HepG2 (cell line): Measurements from ENCODE around the gene ENG. TPM values are rescaled to one million over a fixed set of nuclear protein-coding genes. Genes with fewer than 3 reads are reported as not detected.
A peak's percentile ranks its signal among the peaks of the same experiment; 100 is the strongest.

Source experiments
- FOXA3 ChIP-seq: IDR thresholded peaks from 2 replicates; pipeline ENCODE4 v1.6.1; 2016; ENCODE audit warnings: missing genetic modification reagents, missing compliant biosample characterization
- HMGXB4 ChIP-seq, 2 experiments: sonication (generic) in 1 of 2; formaldehyde crosslinking in 1 of 2; IDR thresholded peaks; 2 replicates each; pipeline versions ENCODE4 v1.4.0 to v1.6.1; 2018 to 2020; ENCODE audit warnings: missing genetic modification reagents in 2 of 2, borderline replicate concordance in 1 of 2, low read depth in 1 of 2, mild to moderate bottlenecking in 1 of 2, missing biosample characterization in 1 of 2
- HNF1B ChIP-seq: sonication (generic); formaldehyde crosslinking; IDR thresholded peaks from 2 replicates; pipeline ENCODE4 v1.5.1; 2020; ENCODE audit warnings: mild to moderate bottlenecking, moderate library complexity, missing genetic modification reagents
- HOXA9 ChIP-seq: sonication (generic); formaldehyde crosslinking; IDR thresholded peaks from 2 replicates; pipeline ENCODE4 v1.8.1; 2022; ENCODE audit warnings: missing genetic modification reagents, mild to moderate bottlenecking, moderate library complexity, borderline replicate concordance
- MBNL3 ChIP-seq: fragments of 250-450 bp; sonication (Bioruptor Pico); conservative IDR thresholded peaks from 2 replicates; pipeline ENCODE4 v1.8.0; 2022; ENCODE audit warnings: mild to moderate bottlenecking, inconsistent platforms
- MXD3 ChIP-seq: IDR thresholded peaks from 2 replicates; pipeline ENCODE4 v1.6.1; 2016; ENCODE audit warnings: mild to moderate bottlenecking, missing biosample characterization, missing genetic modification reagents
- MYPOP ChIP-seq: sonication (generic); formaldehyde crosslinking; IDR thresholded peaks from 2 replicates; pipeline ENCODE4 v1.8.1; 2023; ENCODE audit warnings: mild to moderate bottlenecking, moderate library complexity, missing genetic modification reagents
- PBX2 ChIP-seq: IDR thresholded peaks from 2 replicates; pipeline ENCODE4 v1.6.1; 2016; ENCODE audit warnings: control low read depth
- RBFOX2 ChIP-seq: fragments of 200-400 bp; formaldehyde crosslinking; IDR thresholded peaks from 2 replicates; pipeline ENCODE4 v1.6.1; 2017; ENCODE audit warnings: low read depth, mild to moderate bottlenecking, low read length
- SIX4 ChIP-seq: sonication (generic); formaldehyde crosslinking; IDR thresholded peaks from 2 replicates; pipeline ENCODE4 v1.4.0; 2020; ENCODE audit warnings: missing genetic modification reagents
- SP2 ChIP-seq: sonication (generic); formaldehyde crosslinking; IDR thresholded peaks from 2 replicates; pipeline ENCODE4 v1.5.1; 2020; ENCODE audit warnings: mild to moderate bottlenecking, missing genetic modification reagents
- YY1 ChIP-seq: IDR thresholded peaks from 2 replicates; pipeline ENCODE4 v1.6.1; 2011; ENCODE audit warnings: low read length, low read depth, moderate library complexity, mild to moderate bottlenecking; ENCODE audit not compliant: insufficient read depth, insufficient replicate concordance
- ZEB1 ChIP-seq: IDR thresholded peaks from 2 replicates; pipeline ENCODE4 v1.6.1; 2012; ENCODE audit warnings: mild to moderate bottlenecking, low read depth, inconsistent platforms; ENCODE audit not compliant: insufficient replicate concordance
- ZNF138 ChIP-seq: sonication (generic); formaldehyde crosslinking; IDR thresholded peaks from 2 replicates; pipeline ENCODE4 v1.5.0; 2020; ENCODE audit warnings: mild to moderate bottlenecking, low read depth, missing genetic modification reagents
- ZNF282 ChIP-seq: fragments of 450-650 bp; IDR thresholded peaks from 2 replicates; pipeline ENCODE4 v1.6.1; 2018; ENCODE audit not compliant: partially characterized antibody
- ZNF335 ChIP-seq: sonication (generic); formaldehyde crosslinking; IDR thresholded peaks from 2 replicates; pipeline ENCODE4 v1.4.0; 2020; ENCODE audit warnings: missing genetic modification reagents
- ZNF747 ChIP-seq: sonication (generic); formaldehyde crosslinking; IDR thresholded peaks from 2 replicates; pipeline ENCODE4 v1.8.1; 2023; ENCODE audit warnings: missing genetic modification reagents, mild to moderate bottlenecking, borderline replicate concordance
- polyA plus RNA-seq, 8 experiments: library from polyadenylated mRNA; depleted of rRNA in 3 of 8; stranded (reverse) in 7 of 8; unstranded in 1 of 8; fragments of >200 nt; fragmentation: Illumina TruSeq in 4 of 8; extraction: Trizol in 4 of 8; gene quantifications; 2 replicates each; pipeline versions ENCODE4 v1.2.1 to v1.2.3, GENCODE V29; 2011 to 2016; ENCODE audit warnings: low read depth in 4 of 8, missing spikeins in 1 of 8, mixed read lengths in 1 of 8; ENCODE audit not compliant: insufficient read depth in 1 of 8
- total RNA-seq, 5 experiments: library from RNA; depleted of rRNA; stranded (reverse); fragments of >200 nt; fragmentation: Illumina TruSeq; extraction: Trizol; gene quantifications; 2 replicates each; pipeline ENCODE4 v1.2.3, GENCODE V29; 2016; ENCODE audit warnings: low read depth in 1 of 5
- TF ChIP-seq, protein P1 (sequence below): sonication (generic); formaldehyde crosslinking; IDR thresholded peaks from 2 replicates; pipeline ENCODE4 v1.4.0; 2020; ENCODE audit warnings: missing genetic modification reagents, mild to moderate bottlenecking, borderline replicate concordance
- TF ChIP-seq, protein P2 (sequence below): sonication (generic); formaldehyde crosslinking; IDR thresholded peaks from 2 replicates; pipeline ENCODE4 v1.5.0; 2020; ENCODE audit warnings: missing genetic modification reagents, mild to moderate bottlenecking, borderline replicate concordance

Gene ENG
- total and polyA plus RNA-seq, 2 of the 13 experiments (the other 11 are each of a cell fraction or from before 2014, with no cell fraction given) = 0.02 to 1.1 TPM

DNA sequence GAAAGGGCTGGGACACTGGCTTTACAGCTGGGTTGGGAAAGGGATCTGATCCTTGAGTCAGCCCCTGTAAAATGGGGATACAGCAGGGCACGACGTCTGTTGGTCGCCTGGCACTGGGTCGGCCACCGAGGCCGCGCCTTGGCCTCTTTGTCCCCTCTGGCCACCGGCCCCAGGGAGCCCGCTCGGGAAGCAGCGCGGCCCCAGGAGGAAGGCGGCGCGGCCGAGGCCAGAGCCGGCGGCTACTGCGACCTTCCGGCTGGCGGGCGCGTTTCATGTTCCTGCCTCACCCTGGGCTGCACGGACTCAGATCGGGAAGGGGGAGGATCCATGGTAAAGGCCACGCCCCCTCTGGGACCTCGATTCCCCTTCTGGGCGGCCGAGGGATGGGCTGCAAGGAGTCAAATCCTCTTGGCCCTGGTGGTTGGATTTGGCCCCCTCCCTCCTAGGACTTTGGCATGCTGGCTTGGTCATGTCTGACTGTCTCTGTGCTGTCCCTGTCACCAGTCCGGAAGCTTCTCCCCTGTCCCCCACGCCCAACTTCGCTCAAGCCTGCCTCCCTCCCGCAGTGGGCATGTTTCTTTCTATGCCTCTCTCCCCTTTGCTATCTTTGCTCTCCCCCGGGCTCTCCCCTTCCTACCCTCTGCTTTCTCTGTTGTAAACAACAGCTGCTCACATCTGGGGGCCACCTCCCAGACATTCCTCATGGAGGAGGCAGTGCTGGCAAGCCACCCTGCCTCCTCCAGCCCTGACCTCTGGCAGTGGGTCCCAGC, 26.0 kb downstream of the ENG start (continued):
- TF ChIP-seq ZNF335 (CRISPR knock-in tag) (no peak), HMGXB4 (CRISPR knock-in tag; IDR thresholded peaks at IDR 0.05; ENCODE audit: borderline replicate concordance in 1 of 2, low read depth in 1 of 2) (peak; percentile 26 to 60; a peak in 2 of 4 replicates), SIX4 (no peak), MYPOP (CRISPR knock-in tag) (0 out of 2 replicates have a peak, but pooled peaks have one; percentile 34), ZNF282 (no peak), ZNF747 (CRISPR knock-in tag) (no peak; the same call in 1 of the 2 replicates), HOXA9 (CRISPR knock-in tag) (no peak), FOXA3 (CRISPR knock-in tag) (no peak), MXD3 (CRISPR knock-in tag) (peak; percentile 41; the same call in 1 of the 2 replicates), HNF1B (CRISPR knock-in tag) (no peak; the same call in 1 of the 2 replicates), MBNL3 (CRISPR knock-in tag) (no peak), RBFOX2 (peak; percentile 84), ZNF138 (CRISPR knock-in tag) (no peak), PBX2 (no peak), ZEB1 (no peak), SP2 (CRISPR knock-in tag) (no peak), YY1 (peak; percentile 60)
- TF ChIP-seq, protein P1, sequence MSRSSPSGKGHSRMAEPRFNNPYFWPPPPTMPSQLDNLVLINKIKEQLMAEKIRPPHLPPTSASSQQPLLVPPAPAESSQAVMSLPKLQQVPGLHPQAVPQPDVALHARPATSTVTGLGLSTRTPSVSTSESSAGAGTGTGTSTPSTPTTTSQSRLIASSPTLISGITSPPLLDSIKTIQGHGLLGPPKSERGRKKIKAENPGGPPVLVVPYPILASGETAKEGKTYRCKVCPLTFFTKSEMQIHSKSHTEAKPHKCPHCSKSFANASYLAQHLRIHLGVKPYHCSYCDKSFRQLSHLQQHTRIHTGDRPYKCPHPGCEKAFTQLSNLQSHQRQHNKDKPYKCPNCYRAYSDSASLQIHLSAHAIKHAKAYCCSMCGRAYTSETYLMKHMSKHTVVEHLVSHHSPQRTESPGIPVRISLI (CRISPR knock-in tag) = 0 out of 2 replicates have a peak, but pooled peaks have one; percentile 16
- TF ChIP-seq, protein P2, sequence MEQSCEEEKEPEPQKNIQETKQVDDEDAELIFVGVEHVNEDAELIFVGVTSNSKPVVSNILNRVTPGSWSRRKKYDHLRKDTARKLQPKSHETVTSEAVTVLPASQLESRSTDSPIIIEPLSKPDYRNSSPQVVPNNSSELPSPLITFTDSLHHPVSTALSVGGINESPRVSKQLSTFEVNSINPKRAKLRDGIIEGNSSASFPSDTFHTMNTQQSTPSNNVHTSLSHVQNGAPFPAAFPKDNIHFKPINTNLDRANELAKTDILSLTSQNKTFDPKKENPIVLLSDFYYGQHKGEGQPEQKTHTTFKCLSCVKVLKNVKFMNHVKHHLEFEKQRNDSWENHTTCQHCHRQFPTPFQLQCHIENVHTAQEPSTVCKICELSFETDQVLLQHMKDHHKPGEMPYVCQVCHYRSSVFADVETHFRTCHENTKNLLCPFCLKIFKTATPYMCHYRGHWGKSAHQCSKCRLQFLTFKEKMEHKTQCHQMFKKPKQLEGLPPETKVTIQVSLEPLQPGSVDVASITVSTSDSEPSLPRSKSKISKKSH = peak; percentile 77; the same call in 1 of the 2 replicates
